ENCODE measurements around the gene SGK1.
"Not testable (repeated sequence)": the region's sequence is repeated elsewhere in the genome, so short reads cannot be mapped to it uniquely, and the experiment has no call there.

Gene SGK1

DNA sequence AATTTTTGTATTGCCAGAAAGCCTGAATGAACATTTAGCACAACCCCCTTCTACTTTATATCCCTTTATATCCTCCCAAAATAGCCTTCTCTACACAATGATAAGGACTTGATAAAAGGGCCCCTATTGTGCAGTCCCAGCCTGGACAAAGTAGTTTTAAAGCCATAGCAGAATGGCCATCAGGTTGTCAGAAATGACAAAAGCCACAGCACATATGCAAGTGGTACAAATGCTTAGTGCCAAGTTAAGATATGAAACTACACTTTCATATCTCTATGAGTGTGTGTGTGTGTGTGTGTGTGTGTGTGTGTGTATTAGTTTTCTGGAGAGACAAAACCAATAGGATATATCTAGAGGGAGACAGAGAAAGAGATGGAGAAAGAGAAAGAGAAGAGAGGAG lies 132.6 kb downstream of the SGK1 start:
- DNase-seq, result no peak

DNA sequence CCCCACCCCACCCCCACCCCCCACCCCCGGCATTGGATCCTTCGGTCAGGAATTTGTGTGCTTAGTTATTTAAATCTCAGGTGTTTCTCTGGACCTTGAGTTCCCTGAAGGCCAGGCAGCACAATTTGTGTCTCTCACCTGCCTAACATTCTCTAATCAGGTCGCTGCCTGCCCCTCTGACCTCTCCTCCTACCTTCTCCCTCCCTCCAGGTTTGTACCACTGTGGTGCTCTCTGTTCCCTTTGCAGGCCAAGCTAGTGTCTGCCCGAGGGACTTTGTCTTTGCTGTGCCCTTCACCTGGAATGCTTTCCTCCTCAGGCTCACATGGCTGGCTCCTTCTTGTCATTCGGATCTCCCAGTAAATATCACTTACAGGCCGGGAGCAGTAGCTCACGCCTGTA lies 134.1 kb downstream of the SGK1 start:
- DNase-seq, result no peak

- DNase-seq, result no peak
Observed at GRCh38 chr6:134182528-134182927, 135.4 kb downstream of the SGK1 start.

GRCh38 chr6:134181726-134182125 lies 136.2 kb downstream of the SGK1 start:
- not testable (repeated sequence) for DNase-seq

DNA sequence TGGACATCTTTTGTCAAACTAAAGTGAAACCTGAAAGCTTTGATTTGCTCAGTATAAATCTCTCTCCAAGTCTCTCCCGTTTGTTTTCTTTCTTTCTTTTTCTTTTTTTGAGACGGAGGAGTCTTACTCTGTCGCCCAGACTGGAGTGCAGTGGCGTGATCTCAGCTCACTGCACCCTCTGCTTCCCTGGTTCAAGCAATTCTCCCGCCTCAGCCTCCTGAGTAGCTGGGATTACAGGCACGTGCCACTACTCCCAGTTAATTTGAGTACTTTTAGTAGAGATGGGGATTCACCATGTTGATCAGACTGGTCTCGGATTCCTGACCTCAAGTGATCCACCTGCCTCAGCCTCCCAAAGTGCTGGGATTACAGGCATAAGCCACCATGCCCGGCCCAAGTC lies 136.7 kb downstream of the SGK1 start:
- DNase-seq, result not testable (repeated sequence)

GRCh38 chr6:134180540-134180939 lies 137.4 kb downstream of the SGK1 start:
- DNase-seq, result not testable (repeated sequence)

DNA sequence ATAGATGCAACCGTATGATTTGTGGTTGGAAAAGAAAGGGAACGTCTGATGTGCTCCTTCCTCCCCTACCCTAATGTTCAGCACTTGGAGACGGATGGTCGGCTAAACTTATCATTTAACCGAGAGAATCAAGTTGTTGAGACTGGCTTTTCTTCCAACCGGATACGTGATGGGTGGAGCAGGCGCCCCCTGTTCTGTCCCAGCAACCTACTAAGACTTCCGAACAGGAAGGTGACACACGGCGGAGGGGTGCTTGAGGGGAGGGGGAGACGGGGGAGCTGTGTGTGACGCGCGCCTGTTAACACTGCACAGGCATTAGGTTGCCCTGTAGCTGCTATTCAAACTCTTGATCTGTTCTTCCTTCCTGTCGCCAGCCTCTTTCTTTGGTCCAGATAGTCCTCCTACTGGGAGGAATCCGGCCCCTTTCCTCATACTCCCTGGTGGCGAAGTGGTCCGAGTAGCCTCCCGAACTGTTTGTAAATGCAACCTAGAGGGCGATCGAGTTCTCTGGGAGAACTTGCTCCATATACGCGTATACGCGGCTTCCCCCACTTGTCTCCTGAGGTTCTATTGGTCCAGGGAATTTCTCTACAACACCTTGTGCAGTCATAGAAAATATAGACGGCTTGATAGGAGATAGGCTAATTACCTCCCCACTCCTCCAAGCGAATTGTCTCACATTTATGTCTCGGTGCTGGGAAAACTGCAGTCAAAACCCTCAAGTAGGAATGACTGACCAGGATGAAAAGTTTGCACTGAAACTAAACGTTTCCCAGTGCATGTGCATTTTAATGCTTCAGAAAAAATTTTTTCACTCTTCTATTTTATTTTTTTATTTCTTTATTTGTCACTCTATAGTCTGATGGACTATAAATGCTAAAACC lies 139.5 kb downstream of the SGK1 start:
- peak; percentile 90 for DNase-seq

- DNase-seq, result no peak
Observed at GRCh38 chr6:134177753-134178160, 140.2 kb downstream of the SGK1 start.

GRCh38 chr6:134177236-134177635 lies 140.7 kb downstream of the SGK1 start:
- DNase-seq, result no peak

DNA sequence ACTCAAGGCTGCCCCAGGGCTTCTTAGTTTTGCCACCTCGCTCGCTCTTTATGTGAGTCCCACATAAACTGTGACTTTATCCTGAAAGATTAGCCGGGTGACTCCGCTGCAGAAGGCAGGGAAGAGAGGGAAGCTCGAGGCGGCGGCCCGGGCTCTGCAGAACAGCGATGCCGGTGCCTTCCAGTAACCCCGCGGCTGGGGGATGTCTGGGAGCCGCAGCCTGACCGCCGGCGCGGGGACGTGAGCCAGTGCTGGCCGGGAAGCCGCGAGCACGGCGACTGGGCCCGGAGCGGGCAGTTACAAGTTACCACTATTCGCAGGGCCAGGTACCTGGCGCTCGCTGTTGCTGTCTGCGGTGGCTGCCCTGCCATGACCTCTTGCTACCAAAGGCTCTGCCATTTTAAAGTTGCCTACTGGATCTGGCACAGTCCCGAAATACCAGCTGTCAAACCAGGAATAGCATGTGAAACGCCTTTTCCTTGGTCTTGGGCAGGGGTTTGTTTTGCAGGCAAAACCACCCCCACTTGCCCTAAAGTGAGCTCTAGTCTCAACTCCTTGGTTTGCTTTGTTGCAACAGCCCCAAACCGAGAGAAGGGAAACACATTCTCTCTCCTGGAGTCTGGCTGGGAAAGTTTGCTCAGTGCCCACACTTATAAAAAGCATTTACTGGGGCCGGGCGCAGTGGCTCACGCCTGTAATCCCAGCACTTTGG lies 141.5 kb downstream of the SGK1 start:
- peak; percentile 8 for DNase-seq

DNA sequence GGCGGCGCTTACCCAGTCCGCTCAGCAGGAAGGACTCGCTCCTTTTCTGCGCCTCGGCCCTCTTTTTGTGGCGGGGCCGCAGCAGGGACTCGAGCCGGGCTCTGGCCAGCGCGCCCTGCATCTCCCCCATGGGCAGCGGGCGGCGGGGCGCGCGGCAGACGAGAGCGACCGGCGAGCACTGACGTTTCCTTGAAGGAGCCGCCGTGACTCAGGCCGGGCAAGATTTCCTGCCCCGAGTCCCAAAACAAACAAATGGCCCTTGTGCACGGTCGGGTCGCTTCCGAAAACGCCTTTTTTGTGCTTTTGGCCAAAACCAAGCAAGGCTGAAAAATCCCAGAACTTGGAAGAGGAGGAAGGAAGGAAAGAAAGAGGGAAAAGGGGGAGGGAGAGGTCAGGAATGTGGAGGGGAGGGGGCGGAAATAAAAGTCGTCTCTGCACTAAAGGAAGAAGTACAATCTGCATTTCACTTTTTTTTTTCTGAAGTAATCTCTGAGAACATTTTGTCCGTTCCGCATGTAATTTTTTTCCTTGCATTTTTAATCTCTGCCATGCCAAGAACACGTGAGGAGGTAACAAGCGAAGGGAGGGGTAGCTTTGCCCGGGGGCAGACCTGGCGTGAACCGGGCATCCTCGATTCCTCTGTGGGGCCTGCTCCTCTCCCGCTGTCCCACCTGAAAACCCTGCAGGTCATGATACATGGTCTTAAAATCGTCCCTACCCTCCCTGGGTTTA lies 142.2 kb downstream of the SGK1 start:
- peak; percentile 73 for DNase-seq

GRCh38 chr6:134174672-134175531 lies 143.0 kb downstream of the SGK1 start:
- peak; percentile 97 for DNase-seq

GRCh38 chr6:134173936-134174671 lies 143.8 kb downstream of the SGK1 start:
- peak; percentile 94 for DNase-seq

DNA sequence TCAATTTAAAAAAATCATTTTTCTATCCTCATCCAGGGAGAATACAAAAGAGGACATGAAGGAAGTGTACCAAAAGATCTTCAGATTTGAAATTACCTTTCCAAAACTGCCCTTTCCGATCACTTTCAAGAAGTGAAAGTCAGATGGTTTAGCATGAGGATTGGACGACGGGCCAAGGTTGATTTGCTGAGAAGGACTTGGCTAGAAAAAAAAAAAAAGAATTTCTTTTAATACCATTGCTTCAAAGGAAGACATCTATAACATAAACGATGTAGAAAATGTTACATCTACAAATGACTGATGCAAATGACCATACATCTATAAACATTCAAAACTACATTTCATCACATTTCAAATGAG lies 144.6 kb downstream of the SGK1 start:
- no peak for DNase-seq

- no peak for DNase-seq
Observed at GRCh38 chr6:134172706-134173365, 145.1 kb downstream of the SGK1 start.

- no peak for DNase-seq
Observed at GRCh38 chr6:134172020-134172705, 145.7 kb downstream of the SGK1 start.

DNA sequence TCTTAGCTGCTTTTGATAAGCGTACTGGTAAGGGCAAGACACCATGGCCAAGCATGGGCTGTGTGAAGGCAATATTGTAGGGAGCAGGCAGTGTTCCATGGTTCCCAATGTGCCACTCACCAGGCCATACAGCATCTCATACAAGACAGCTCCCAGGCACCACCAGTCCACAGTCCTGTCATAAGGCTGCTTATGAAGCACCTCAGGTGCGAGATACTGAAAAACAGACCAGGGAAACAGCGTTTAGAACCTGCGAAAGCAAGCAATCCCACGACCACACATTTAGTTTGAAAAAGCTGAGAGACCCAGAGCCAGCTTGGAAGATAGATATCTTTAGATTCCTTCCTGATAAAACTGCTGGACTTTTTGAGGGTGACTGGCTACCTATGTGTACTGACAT lies 146.4 kb downstream of the SGK1 start:
- DNase-seq, result no peak

- DNase-seq, result no peak
Observed at GRCh38 chr6:134170844-134171243, 147.1 kb downstream of the SGK1 start.

DNA sequence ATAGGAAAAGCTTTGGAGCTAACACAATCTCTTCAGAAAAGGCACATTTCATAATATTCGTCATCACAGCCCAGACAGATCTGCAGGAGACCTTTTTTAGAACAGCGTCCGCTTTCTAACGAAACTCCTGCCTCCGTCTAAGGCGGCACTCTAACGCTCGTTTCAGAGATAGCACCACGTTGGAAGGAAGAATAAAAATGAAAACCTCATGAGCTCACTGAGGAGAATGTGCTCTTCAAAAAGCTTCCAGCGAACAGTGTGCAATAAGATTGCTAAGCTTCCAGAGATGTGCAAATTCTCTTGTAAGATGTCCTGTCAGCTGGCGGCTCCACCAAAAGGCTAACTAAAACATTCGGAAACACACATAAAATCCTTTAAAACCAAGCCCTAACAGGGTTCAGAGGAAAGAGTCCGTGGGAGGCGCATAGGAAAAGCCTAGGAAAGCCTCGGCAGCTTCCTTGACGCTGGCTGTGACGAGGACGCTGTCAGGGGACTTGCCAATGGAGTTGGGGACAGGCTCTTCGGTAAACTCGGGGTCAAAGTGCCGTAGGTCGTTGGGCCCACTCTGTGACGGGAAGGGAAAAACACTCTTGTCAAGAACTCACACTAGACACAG lies 147.9 kb downstream of the SGK1 start:
- DNase-seq, result no peak

DNA sequence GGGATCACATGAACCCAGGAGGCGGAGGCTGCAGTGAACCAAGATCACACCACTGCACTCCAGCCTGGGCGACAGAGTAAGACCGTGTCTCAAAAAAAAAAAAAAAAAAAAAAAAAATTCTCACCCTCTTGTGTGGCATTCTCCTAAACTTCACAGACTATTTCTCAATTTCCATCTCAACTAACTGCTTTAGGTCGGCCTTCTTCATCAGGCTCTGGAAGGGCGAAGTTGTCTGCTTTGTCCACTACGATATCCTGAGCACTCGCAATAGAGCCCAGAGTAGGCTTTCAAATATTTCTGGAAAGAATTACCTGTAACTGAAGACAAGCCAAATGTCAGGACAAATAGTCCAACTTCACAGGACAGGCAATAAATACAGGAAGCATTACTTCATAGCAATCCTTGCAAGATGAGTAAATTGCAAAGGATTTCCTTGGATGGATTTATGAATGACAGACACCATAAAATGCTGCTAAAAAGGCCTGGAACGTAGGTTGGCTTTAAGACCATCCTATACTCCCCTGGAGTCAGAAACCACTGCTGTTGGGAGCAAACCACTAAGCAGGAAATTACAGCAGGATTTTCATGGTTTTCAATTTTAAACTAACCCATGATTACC lies 149.2 kb downstream of the SGK1 start:
- no peak for DNase-seq
